Stimulated activated CD8-positive, alpha-beta memory T cell treated with anti-CD3 and anti-CD28 coated beads, Interleukin-12 subunit alpha, Interleukin-12 subunit beta, amount 100 ng/mL, for 24 hours (primary cell): ENCODE results near the gene SRRM3.
"Not testable (repeated sequence)": the region's sequence is repeated elsewhere in the genome, so short reads cannot be mapped to it uniquely, and the experiment has no call there.

Source experiments
- DNase-seq: peaks from one replicate; pipeline ENCODE4 v3.0.0-alpha.2; 2020; ENCODE audit errors: extremely low read depth

Gene SRRM3

DNA sequence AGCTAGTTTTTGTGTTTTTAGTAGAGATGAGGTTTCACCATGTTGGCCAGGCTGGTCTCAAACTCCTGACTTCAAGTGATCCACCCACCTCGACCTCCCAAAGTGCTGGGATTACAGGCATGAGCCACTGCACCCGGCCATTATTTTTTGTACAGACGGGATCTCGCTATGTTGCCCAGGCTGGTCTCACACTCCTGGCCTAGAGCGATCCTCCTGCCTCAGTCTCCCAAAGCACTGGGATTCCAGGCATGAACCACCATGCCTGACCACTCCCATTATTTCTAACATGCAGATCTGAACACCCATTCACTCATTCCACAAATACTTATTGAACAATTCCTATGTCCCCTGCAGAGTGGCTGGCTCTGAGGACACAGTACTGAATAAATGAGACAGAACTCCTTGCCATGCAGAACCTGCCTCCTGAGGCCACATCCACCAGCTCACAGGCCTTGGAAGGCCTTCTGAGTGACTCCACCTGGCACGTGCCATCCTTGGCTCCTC is 89.2 kb downstream of the SRRM3 start:
- DNase-seq = not testable (repeated sequence)

DNA sequence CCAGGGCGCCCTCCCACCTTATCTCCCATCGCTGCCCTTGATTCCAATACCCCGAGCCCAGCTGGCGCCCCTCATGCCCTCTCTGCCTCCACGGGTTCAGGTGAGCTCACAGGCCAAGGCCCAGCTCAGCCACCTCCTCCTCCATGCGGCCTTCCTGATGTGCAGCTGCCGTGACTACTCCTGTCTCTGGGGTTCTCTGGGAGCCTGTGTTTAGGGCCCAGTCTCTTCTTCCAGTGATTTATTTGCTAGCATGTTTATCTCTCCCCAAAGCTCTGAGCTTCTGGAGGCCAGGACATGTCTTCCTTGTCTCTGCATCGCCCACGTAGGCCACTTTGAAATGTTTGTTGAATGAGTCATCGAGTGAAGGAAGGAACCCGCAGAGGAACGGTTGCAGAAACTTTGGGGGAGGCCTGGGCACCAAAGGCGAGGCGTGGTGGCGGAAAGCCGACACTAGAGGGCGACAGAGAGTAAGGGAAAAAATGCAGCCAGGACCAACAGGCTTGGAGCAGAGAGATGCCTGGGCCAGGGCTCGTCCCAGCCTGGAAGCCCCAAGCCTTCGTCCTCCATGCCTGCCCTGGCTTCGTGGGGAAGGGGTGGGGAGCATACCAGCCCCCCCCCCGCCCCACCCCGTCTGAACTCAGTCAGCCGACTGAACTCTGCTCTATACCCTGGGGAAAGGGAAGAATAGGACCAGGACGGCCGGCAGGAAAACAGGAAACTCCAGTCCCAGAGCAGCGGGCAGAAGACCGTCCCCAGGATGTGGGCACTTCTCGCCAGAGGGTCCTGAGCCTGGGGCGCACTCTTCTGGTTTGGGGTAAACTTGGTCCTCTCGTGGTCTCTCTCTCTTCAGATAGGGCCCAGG is 89.9 kb downstream of the SRRM3 start:
- DNase-seq = peak; percentile 72

DNA sequence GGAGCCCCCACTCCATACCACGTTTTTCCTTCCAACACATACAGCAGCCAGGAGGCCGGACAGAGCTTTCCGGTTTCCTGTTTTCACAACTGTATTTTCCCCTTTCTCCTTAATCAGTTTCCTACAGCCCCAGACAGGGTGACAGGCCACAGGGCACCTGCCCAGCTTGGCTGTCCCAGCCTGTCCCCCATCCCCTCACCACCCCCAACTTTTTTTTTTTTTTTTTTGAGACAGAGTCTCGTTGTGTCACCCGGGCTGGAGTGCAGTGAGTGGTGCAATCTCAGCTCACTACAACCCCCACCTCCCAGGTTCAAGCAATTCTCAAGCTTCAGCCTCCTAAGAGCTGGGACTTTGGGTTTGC is 90.5 kb downstream of the SRRM3 start:
- no peak for DNase-seq

DNA sequence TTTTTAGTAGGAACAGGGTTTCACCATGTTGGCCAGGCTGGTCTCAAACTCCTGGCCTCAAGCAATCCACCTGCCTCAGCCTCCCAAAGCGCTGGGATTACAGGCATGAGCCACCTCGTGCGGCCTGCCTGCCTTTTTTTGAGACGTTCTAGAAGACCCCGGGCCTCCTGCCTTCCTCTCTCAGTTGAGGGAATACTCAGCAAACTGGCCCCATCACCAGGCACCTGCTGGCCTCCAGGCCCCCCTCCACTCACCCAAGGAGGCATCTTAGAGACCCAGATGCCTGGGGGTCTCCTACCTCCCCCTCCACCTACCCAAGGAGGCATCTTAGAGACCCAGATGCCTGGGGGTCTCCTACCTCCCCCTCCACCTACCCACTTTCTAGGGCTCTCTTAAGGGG is 91.2 kb downstream of the SRRM3 start:
- DNase-seq = not testable (repeated sequence)

DNA sequence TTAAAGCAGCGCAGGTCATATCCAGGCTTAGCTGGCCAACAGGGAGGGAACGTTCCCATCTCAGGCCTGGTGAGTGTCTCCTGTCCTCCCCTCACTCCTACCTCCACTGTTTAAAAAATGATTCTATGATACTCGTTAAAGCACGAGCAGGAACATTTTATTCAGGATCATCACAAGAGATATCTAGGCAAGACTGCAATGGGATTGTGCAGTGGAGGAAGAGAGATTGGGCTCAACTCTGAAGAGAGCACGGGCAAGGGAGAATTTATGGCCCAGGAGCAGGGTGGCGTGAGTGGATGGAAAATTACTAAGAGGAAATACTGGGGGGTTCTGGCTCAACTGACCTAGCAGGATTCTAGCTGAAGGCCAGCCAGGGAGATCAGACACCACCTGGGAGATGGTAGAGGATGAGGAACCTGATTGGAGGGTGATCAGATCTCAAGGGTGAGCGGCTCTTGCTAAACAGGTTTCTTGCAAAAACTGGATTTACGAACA is 91.8 kb downstream of the SRRM3 start:
- no peak for DNase-seq

DNA sequence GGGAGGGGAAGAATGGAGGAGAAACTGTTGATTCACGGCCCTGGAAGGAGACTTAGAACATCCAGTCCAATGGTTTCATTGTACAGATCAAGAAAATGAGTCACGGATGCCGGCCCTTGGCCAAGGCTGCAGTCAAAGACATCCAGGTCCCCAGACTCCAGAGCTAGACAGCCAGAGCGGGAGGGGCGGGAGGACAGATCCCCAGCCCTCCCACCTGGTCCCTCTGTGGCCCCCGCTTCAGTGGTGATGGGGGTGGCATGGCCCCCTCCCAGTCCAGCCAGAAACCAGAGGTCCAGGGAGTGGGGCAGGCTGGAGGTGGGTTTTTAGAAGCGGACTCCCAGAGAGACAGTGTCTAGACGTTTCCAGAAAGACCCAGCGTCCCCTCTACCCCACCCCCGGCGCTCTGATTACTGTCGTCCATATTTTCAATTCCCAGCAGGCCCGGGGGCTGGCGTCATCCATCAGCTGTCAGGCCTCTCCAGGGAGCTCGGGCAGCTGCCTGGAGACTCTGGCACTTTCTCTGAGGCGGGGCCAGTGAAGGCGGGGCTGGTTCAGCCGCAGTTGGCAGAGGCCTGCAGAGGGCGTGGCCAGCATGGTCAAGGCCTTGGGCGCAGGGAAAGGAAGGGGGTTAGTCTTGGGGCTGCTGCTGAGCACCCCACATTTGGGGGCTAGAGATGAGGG is 92.8 kb downstream of the SRRM3 start:
- DNase-seq = no peak

DNA sequence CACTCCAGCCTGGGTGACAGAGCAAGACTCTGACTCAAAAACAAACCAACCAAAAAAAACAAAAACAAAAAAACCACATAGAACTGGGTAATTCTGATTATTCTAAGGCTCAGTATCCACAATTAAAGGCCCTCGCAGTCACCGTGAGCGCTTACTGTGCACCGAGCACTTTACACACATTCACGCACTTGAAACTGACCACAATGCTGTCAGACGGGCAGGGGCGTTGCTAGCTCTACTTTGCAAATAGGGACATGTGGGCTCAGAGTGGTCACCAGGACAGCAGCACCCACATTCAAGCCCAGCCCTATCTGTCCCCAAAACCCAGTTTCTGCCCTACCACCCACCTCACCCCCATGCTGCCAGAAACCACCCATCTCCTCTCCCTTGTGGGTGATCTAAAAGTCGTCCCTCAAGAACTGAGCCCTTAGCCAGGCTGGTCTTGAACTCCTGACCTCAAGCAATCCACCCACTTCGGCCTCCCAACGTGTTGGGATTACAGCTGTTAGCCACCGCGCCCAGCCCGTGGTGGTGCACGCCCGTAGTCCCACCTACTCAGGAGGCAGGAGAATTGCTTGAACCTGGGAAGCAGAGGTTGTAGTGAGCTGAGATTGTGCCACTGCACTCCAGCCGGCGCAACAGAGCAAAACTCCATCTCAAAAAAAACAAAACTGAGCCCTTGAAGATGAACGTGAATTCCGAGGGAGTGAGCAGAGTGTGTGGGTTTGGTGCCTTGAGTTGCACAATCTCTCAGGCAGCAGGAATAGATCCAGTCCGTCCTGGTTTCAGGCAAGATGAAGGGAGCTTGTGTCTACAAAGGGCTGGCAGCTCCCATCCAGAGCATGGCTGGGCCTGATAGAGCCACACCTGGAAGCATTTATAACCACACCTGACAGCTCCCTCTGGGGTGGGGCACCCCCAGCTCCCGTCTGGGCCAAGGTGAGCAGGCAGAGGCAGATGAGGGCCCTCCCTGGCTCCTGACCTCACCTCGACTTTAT is 95.3 kb downstream of the SRRM3 start:
- no peak for DNase-seq

DNA sequence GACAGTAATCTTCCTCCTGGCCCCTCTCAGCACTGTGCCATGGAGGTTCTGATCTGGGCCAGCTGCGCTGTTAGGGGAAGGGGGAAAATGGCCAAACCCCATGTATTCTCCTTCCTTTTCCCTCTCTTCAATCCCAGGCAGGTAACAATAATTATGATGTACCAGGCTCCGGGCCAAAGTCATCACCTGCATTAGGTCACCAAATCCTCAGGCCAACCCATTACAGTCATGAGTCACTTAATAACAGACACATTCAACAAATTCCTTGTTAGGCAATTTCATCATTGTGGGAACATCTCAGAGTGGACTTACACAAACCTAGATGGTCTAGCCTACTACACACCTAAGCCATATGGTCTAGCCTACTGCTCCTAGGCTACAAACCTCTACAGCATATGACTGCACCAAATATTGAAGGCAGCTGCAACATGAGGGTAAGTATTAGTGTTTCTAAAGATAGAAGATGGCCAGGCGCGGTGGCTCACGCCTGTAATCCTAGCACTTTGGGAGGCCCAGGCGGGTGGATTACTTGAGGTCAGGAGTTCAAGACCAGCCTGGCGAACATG is 98.6 kb downstream of the SRRM3 start:
- DNase-seq = no peak

DNA sequence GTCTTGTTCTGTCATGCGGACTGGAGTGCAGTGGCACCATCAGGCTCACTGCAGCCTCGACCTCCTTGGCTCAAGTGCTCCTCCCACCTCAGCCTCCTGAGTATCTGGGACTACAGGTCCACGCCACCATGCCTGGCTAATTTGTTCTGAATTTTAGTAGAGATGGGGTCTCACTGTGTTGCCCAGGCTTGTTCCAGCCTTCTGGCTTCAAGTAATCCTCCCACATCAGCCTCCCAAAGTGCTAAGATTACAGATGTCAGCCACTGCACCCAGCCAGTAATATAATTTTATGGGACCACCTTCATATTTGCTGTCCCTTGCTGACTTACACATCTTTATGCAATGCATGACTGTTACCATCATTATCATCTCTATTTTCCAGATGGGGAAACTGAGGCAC is 99.3 kb downstream of the SRRM3 start:
- DNase-seq = no peak

DNA sequence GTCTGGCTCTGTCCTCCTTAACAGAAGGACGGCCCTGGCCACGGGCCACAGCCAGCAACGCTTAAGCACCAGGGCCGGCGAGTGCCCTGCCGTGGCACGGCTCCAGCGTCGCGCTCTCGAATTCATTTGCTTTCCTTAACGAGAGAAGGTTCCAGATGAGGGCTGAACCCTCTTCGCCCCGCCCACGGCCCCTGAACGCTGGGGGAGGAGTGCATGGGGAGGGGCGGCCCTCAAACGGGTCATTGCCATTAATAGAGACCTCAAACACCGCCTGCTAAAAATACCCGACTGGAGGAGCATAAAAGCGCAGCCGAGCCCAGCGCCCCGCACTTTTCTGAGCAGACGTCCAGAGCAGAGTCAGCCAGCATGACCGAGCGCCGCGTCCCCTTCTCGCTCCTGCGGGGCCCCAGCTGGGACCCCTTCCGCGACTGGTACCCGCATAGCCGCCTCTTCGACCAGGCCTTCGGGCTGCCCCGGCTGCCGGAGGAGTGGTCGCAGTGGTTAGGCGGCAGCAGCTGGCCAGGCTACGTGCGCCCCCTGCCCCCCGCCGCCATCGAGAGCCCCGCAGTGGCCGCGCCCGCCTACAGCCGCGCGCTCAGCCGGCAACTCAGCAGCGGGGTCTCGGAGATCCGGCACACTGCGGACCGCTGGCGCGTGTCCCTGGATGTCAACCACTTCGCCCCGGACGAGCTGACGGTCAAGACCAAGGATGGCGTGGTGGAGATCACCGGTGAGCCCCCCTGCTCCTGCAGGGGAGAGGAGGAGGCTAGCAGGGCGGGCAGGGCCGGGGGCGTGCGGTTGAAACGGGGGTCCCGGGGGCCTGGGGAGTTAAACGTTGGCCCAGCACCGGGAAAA is 100.9 kb downstream of the SRRM3 start, which contains the start of gene HSPB1:
HSPB1 (plus strand) TSS at position 327 of the 855 bp plus-strand sequence; CDS start at position 367, 40 bp downstream.
- DNase-seq = no peak

DNA sequence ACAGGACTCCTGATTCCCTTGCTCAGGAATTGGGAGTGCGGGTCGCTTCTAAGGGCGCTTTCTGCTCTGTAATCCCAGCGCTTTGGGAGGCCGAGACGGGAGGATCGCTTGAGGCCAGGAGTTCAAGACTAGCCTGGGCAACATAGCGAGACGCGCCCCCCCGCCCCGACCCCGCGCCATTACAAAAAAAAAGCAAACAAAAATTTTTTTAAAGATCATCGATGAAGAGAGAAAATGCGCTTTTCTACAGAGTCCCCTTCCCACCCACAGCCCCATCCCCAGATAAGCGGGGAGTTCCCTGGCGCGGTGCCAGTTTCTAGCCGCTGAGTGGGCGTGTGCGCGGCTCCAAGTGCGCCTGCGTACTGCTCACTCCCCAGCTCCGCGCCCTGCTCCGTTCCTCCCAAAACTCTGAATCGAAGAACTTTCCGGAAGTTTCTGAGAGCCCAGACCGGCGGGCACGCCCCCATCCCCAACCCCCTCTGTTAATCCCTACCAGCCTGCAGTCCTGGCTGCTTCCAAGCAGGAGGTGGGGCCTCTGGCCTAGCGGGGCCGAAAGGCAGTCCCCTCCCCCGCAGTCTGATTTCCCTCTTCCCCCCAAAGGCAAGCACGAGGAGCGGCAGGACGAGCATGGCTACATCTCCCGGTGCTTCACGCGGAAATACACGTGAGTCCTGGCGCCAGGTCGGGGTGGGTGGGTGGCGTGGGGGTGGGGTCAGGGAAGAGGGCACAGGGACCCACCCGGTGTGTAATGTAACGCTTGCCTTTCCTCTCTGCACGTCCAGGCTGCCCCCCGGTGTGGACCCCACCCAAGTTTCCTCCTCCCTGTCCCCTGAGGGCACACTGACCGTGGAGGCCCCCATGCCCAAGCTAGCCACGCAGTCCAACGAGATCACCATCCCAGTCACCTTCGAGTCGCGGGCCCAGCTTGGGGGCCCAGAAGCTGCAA is 101.8 kb downstream of the SRRM3 start:
- peak; percentile 47 for DNase-seq

DNA sequence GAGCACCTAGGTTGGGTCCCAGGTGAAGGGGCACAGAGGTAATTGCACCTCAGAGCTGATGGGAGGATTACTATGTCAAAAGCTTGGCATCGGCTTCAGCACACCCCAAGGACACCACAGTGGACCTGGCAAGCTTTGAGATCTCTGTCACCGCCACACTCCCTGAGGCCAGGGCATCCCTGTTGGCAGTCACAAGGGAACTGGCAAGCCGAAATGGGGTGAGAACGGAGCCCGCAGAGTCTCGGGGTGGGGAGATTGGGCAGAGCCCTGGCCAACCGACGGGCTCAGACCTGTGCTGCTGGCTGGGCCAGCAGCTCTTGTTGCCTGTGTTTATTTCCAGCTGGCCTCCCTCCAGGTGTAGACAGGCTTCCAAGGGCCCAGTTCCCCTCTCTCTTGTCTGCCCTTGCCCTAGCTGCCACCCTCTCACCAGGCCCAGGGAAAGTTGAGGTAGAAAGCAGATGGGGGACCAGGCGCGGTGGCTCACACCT is 103.2 kb downstream of the SRRM3 start:
- no peak for DNase-seq

DNA sequence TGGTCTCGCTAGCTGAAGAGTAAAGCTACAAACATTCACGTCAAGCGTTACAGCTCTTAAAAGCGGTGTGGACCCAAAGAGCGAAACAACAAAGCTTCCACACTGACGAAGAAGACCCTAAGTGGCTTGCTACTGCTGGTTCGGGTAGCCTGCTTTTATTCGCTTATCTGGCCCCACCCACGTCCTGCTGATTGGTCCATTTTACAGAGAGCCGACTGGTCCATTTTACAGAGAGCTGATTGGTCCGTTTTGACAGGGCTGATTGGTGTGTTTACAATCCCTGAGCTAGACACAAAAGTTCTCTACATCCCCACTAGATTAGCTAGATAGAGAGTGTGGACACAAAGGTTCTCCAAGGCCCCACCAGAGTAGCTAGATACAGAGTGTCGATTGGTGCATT is 107.2 kb downstream of the SRRM3 start:
- not testable (repeated sequence) for DNase-seq

DNA sequence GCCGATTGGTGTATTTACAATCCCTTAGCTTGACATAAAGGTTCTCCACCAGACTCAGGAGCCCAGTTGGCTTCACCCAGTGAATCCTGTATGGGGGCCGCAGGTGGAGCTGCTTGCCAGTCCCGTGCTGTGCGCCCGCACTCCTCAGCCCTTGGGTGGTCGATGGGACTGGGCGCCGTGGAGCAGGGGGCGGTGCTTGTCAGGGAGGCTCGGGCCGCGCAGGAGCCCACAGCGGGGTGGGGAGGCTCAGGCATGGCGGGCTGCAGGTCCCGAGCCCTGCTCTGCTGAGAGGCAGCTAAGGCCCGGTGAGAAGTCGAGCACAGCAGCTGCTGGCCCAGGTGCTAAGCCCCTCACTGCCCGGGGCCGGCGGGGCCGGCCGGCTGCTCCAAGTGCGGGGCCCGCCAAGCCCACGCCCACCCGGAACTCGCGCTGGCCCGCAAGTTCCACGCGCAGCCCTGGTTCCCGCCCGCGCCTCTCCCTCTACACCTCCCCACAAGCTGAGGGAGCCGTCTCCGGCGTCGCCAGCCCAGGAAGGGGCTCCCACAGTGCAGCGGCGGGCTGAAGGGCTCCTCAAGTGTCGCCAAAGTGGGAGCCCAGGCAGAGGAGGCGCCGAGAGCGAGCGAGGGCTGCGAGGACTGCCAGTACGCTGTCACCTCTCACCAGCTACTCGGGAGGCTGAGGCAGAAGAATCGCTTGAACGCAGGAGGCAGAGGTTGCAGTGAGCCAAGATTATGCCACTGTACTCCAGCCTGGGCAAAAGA is 107.8 kb downstream of the SRRM3 start:
- not testable (repeated sequence) for DNase-seq

DNA sequence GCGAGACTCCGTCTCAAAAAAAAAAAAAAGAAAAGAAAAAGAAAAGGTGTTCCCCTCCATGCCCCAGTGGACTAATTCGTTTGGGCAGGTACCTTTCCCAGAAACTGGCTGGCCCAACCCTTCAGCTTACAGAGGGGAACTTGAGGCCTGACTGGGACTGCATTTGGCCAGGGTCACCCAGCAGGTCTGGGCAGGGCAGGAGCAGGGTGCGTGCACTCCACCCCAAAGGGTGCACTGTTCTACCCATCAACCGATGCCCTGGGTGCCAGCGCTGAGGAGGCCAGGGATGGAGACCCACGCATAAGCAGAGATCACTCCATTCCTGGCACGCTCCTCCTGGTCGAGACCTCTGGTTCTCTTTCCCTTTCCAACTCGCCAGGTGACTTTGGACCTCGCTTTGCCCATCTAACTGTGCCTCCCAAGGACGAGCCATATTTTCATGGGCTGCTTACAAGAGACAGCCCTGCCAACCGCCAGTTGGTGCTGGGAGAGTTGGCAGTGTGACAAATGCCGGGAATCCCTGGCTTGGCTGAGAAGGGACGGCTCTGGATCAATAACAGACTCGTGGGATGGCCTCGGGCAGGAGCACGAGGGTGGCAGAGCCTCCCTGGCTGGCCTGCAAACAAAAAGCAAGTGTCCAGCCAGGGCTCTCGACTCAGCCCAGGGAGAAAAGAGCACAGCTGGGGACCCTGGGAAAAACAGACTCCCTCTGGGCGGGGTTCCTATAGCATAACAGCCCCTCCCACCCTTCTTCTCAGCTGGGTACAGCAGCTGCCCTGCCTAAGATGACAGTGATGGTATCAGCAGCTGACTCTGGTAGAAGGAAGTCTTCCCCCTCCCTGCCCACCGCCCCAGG is 108.6 kb downstream of the SRRM3 start:
- no peak for DNase-seq

DNA sequence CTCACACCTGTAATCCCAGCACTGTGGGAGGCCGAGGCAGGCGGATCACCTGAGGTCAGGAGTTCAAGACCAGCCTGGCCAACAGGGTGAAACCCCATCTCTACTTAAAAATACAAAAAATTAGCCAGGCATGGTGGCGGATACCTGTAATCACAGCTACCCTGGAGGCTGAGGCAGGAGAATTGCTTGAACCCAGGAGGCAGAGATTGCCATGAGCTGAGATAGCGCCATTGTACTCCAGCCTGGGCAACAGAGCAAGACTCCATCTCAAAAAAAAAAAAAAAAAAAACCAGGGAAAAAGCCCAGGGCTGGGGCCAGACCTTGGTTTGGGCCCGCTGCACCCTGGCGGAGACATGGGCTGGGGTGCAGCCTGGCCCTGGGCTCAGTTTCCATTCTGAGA is 110.1 kb downstream of the SRRM3 start:
- not testable (repeated sequence) for DNase-seq

DNA sequence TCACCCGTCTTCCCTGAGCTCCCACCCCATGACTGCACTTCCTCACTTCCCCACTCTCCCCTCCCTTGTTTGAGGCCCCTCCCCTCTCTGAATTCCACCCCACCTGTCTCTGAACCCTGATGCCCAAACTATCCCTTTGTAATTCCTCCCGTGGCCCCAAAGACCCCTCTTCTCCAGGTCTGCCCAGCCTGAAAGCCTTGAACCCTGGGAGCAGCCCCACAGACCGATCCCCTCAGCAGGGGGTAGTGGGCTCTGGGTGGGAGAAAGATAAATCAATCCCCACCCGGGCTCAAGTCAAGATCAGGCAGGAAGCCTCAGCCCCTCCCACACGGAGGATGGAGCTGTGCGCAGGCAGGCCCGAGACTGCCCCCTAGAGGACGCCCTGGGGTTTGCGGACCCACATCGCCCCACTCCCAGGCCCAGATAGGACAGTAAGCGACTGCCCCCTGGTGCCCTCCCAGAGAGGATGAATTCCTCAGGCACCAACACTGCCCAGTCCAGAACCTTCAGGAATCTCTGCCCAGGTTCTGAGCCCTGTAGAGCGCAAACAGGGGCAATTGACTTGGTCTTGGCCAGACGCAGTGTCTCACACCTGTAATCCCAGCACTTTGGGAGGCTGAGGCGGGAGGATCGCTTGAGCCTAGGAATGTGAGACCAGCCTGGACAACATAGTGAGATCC is 112.5 kb downstream of the SRRM3 start:
- DNase-seq = peak; percentile 86
